ENCODE measurements around the gene PCBP3.
"Not testable (repeated sequence)": the region's sequence is repeated elsewhere in the genome, so short reads cannot be mapped to it uniquely, and the experiment has no call there.

Gene PCBP3

DNA sequence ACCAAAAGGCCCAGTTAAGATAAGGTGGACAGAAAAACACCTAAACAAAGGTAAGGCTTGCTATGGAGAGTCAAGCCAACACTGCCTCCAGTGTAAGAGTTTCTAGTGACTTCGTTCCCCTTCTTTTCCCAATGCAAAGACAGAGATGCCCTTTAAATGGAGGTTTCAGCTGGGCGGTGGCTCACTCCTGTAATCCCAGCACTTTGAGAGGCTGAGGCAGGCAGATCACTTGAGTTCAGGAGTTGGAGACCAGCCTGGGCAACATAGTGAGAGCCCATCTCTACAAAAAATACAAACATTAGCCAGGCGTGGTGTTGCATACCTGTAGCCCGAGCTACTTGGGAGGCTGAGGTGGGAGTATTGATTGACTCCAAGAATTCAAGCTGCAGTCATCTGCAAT is 314.0 kb downstream of the PCBP3 start:
- no peak for DNase-seq

DNA sequence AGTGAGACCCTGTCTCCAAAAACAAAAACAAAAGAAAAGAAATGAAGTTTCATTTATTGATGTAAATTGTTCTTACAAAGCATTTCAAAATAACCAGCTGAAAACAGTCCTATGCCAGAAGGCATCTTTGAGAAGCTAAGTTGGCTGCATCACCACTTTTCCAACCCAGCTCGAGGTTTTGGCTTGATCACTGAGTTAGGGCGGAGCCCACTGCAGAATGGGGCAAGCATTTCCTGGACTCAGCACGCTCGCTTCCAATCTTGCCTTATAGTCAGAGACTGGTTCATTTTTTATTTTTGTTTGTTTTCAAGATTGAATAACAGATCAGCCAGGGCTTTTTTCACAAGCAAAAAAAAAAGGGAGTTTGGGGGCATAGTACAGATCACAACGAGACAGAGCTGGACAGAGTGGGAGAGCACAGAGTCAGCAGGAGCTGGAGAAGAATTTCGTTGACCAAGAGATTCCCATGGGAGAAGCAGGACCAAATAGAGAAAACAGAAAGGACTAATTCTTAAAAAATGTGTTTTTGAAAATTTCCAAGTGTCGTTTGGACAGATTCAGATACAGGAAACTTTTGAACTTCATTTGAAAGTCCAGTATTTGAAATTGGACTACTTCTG is 314.6 kb downstream of the PCBP3 start:
- DNase-seq = no peak

DNA sequence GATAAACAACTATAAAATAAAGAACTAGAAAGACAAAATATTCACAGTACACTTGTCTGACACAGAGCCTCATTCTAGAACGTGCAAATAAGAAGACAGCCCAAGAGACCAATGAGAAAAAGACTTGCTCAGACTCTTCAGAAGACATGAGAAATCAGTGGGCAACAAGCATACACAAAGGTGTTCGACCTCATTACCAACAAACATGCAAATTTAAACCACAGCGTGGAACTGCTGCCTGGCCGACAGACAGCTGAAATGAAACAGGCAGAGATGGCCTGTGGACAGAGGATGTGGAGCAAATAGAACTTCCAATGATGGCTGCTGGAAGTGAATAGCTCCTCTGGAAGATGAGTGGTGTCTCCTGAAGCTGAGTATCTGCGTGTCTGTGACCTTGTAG is 315.7 kb downstream of the PCBP3 start:
- DNase-seq = no peak

DNA sequence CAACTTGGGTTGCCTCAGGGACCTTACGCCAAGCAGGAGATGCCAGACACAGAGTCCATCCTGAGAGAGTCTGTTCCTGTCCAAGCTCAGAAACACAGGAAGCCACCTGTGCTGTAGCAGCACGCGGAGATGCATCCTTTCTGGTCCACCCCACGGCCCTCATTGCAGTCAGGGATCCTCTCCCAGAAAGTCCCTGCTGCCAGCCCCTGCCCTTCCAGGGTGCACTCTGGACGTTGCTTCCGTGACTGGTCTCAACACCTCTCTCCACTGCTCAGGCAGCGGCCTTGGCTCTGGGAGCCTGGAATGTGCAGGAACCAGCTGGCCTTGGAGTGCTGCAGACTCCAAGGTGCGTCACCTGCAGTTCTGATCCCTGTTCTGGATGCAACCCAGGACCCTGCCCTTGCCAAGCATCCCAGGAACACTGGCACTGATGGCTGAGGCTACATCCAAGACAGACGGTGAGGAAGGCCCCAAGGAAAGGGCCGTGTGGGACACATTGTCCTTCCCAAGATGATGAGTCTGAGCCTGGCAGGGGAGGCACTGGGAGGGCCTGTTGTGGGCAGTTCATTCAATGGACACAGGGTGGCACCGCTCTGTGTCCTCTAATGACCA is 316.4 kb downstream of the PCBP3 start:
- DNase-seq = peak in 1 of 2 experiments; percentile 35

DNA sequence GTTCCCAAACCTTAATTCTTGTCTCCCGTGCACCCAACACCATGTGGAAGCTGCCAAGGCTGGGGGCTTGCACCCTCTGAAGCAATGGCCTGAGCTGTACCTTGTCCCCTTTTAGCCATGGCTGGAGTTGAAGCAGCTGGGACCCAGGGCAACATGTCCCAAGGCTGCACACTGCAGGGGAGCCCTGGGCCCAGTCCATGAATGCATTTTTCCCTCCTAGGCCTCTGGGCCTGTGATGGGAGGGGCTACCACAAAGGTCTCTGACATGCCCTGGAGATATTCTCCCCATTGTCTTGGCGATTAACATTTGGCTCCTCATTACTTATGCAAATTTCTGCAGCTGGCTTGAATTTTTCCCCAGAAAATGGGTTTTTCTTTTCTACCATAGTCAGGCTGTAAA is 317.9 kb downstream of the PCBP3 start:
- DNase-seq = not testable (repeated sequence)

DNA sequence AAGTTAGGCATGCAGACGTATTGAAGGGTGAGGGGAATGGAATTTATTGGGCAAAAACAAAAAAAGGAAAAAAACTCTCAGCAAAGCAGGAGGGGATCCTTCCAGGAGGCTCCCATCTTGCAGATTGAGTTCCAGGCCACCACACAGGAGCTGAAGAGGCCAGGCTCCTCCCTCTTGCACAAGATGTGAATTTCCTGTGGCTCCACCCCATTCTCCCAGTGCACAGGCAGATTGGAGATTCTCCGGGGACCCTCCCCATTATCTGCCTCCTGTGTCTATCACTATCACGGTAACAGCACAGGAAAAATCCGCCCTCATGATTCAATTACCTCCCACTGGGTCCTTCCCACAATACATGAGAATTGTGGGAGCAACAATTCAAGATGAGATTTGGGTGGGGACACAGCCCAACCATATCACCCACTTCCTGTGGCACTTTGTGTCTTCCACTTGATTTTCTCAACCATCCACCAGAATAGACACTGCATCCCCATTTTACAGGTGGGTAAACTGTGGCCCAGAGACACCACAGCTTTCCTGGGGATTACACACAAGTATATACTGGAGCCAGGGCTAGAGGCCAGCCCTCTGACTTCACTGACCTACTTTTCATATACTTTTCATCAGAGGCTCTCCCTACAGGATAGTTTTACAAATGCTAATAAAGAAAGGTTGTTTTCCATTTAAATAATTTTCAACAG is 319.2 kb downstream of the PCBP3 start:
- DNase-seq = no peak

DNA sequence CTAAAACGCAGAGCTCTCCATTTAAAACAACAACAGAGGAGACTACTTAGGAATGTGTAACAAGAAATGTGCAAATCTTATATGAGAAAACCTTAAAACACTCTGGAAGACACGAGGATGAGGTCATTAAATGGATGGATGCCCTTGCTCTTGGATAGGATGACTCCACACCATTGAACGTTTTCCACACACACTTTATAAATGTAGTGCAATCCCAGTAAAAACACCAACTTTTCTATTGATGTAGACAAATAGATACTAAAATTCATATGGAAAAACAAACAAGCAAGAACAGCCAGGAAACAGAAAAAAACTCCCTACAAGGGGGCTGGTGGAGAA is 319.7 kb downstream of the PCBP3 start:
- DNase-seq = no peak

DNA sequence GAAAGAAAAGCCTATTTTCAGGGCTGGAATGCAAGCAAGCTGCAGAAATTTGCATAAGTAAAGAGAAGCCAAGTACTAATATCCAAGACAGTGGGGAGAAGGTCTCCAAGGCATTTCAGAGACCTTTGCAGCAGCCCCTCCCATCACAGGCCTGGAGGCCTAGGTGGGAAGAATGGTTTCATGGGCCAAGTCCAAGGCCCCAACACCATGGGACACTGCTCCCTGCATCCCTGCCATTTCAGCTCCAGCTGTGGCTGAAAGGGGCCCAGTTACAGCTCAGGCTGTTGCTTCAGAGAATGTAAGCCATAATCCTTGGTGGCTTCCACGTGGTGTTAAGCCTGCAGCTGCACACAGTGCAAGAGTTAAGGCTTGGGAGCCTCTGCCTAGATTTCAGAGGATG is 321.1 kb downstream of the PCBP3 start:
- DNase-seq = no peak

DNA sequence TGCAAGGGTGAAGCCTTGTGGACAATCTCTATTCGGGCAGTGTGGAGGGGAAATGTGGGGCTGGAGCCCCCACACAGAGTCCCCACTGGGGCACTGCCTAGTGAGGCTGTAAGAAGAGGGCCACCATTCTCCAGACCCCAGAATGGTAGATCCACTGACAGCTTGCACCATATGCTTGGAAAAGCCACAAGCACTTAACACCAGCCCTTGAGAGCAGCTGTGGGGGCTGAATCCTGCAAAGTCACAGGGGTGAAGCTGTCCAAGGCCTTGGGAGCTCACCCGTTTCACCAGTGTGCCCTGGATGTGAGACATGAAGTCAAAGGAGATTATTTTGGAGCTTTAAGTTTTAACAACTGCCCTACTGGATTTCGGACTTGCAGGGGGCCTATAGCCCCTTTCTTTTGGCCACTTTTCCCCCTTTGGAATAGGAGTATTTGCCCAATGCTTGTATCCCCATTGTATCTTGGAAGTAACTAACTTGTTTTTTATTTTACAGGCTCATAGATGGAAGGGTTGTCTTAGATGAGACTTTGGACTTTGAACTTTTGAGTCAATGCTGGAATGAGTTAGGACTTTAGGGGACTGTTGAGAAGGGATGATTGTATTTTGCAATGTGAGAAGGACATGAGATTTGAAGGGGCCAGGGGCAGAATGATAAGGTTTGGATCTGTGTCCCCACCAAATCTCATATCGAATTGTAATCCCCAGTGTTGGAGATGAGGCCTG is 321.7 kb downstream of the PCBP3 start:
- no peak for DNase-seq

DNA sequence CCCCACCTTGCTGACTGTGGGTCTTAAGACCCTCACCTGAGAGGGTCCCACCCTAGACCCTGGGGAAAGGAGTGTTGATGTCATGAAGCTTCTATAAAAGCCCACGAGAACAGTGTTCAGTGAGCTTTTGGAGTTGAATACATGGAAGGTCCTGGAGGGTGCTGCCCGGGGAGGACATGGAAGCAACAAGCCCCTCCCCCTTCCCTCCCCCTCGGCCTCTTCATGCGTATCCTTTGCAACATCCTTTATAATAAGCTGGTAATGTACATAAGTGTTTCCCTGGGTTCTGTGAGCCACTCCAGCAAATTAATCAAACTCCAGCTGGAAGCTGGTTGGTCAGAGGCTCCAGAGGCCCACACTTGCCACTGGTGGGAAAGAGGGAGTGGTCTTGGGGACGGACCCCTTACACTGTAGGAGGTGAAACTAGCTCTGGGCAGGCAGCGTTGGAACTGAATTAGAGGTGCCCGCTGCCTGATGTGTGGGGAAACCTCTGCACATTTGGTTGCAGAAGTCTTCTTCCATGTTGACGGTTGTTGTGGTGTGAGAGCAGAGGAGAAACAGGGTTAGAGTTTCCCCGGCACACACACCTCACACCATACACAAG is 323.4 kb downstream of the PCBP3 start:
- DNase-seq = no peak

DNA sequence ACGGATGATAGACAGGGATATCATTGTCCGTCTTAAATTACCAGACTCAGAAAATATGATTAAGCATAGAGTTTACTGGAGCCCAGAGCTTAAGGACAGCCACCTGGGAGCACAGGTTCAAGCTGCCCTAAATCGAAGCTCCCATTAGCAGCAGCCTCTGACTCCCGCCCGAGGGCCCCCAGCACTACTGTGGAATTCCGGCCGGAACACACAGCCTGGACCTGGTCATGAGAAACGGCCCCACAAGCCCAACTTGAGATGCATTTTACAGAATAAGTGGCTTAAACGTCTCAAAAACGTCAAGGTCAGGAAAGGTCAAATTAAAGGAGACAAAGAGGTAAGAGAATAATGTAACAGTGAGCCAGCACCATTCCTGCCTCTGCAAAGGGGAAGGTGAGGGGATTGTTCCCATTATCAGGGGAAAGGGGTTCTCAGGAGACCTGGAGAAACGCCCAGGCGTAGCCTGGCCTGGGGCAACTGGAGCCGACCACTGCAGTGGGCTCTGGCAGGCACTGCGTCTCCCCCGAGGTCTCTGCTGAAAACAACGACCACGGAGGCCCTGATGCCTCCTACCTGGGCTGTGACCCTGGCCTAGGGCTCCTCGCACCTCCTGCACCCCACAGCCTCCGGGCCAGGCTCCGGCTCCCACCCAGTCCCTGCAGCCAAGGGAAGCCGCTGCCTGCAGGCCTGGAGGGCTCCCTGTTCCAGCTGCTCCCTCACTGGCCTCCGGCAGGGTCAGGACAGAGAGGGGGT is 326.6 kb downstream of the PCBP3 start:
- DNase-seq = no peak

DNA sequence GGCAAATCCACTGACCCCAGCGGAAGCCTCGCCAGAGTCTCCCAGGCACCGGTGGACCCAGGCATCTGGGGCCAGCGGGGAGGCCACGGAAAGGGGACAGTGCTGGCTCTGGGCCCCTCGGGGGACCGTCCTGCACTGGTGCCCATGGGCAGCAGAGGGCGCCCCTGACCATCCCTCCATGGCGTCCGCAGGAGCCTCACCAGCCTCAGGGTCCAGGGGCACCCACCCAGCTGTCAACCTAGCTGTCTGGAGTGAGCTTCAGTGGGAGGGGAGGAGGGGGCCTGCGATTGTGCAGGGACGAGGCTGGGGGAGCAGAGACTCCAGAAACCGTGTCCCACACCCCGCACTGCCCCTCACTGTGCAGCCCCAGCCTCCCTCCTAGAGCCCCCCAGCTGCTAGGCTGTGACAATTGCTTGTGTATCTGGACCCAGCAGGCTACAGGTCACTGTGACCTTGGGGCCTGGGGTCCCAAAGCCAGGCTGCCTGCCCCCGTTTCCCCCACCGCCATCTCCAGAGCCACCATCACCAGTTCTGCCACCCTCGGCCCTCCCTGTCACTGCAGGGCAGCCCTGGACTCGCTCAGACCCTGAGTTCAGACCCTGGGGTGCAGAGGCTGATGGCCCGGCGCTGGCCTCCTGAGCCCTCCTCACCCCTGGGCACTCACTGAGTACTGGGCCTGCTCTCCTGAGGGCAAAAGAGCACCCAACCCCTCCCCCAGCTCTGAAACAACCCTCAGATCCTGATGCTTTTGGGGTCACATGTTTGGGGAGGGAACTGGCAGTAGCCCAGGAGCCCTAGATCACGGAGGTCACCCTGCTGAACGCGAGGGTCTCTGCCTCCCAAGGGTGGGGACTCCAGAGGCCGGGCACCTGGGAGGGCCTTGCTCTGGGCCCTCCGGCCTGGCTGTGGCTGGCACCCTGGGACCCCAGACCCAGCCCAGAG is 327.4 kb downstream of the PCBP3 start:
- no peak for DNase-seq

DNA sequence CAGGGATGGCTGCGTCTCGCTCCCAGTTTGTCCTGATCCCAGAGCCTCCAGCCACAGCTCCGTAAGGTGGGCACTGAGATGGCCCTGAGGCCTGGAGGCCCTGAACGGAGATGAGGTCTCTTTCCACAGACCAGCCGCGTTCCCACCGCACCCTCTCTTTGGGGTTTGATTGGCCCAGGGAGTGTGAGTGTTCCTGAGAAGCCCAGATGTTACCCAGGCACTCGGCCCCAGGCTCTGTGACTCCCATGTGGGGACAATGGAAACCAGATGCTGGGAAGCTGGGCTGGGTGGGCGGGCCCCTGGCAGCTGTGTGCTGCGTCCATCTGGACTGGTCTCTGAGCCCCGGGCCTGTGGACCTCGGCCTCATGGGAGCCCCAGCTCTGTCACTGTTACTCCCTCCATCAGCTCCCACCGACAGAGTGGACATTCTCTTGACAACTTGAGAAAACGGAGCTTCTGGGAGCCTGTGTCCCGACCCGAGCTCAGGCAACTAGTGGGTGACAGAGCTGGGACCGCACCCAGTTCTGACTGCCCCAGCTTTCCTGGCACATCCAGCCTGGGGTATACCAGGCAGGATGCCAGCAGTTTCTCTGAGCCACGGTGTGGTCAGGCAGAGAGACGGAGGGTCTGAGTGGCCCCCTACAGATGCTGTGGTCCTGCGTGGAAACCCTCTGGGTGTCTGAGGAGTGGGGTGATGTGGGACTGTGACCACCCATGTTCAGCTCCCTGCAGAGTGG is 328.3 kb downstream of the PCBP3 start:
- no peak for DNase-seq

DNA sequence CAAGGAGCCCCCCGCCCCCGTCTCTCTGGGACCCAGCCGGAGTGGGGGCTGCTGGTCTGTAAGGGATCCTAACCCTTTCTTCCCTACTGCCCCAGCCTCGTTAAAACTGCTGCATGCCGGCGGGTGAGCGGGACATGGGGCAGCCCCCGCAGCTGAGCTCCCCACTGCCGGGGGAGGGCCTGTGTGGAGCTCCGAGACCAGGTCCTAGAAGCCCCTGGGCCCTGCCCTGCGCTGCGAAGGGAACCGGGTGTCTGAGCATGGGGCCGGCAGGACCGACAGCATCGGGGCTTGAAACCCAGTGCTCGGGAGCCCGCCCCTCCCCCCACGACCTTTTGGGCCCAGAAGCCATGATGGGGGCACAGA is 328.8 kb downstream of the PCBP3 start:
- DNase-seq = no peak

DNA sequence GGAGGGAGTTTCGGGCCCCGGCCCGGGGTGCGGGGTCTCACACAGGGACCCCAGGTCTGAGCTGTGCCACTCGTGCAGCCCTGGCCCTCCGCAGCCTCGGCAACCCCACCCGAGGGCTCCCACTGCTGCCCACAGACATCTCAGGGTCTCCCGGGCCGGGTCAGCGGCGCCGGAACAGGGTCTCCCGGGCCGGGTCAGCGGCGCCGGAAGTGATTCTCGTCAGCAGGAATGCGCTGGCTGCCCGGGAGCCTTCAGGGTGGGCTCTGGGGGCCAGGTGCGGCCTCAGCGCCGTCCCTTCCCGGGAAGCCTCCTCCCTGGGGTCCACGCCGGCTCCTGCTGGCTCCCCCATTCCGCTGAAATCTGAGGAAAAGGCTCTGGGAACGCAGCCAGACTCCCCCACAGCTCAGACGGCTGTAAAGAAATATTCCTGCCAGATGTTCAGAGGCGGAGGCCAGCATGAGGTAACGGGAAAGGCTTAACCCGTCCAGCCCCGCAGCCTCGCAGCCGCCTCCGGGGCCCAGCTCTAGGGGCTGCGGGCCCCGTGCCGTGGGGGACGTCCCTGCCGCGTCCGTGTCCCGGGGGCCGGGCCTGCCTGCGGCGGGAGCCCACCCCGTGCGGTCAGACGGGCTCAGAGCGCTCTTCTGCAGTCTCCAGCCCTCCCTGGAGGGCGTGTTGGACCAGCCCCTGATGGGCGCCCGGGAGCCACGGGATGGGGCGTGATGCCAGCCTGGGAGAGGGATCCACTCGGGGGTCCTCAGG is 329.4 kb downstream of the PCBP3 start:
- DNase-seq = no peak

DNA sequence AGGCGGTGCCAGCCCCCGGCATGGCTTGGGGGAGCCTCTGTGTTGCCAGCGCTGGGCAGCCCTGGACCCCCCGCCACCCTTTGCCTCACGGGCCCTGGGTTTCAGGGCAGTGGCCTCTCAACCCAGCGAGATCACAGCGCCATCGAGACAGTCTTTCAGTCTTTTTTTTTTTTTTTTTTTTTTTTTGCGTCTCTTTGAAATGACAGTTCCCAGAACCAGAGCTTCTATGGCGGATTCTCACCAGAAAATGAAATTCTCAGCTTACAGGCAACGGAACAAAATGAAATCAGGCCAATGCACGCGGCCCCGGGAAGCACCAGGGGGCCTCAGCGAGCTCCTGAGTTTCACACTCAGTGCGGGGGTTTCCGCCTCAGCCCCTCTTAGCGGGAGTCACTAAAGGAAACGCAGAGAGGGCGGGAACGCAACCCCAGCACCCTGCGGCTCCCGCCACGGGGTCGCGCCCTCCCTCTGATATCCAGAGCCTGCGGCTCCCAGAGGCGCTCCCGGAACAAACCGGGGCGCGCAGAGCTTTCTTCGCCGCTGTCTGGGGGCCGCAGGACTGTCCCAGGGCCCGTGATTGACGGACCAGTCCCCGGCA is 330.0 kb downstream of the PCBP3 start:
- no peak for DNase-seq

DNA sequence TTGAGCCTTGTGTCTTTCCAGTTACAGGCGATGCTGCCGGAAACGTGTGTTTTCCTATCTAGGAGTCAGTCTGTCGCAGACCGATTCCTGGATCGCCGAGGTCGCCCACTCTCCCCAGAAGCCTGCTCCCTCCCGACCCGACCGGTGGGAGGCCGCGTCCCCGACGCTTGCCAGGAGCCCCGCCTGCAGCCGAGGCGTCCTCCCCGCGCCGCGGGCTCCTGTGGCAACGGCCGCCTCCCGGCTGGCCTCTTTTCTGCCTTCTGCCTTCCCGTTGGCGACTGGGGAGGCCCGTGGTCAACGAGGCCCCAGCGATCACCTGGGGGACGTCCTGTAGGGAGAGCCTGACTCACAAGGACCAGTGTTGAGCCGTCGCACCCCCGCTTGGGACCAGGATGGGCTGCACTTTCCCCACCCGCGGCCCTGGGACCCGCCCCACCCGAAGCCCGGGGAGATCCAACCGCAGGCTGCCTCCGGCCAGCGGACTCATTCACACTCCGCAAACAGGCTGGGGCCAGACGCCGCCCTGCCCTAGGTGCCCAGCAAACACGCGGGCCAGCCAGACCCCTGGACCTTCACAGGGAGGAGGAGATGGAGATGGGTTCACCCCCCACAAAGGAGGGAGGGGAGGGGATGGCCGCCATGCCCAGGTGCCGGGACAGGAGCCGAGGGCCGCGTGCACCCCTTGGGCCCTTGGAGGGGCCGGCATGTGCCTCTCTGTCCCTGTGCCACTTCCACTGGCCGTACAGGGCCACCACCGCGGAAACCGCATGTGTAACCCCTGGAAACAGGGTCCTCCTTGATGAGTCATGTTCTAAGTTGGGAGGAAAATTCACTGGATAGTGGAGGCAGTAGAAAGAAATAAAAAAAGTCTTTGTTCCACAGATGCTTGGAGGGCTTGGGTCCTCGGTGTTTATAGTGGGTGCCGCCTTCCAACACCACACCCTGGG is 330.8 kb downstream of the PCBP3 start:
- no peak for DNase-seq

DNA sequence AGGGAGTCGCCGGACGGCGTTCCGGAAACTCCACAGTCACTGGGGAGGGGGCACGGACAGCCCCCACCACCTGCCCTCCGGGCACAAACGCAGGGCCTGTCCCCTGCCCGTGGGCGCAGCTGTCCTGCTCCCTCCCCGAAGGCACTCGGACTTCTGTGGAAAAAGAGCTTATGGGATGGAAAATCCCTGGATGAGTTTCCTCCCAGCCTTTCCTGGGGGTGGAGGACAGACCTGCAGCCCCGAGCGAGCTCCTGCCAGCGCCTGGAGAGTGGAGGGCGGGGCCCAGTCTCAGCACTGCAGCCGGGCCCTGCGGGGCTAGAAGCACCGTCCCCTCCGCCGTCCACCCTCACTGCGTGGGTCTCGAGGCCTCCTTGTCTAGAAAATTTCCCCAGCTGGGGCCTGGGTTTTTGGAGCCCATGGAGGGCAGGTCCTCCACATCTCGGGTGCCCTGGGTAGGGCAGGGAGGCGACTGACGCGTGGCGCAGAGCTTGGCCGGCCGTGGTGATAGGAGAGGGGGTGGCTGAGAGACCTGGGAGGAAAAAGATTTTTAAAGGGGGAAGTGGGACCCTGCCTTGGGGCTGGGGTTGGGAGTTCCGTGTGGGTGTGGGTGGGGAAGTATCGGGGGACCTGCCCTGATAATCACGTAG is 331.6 kb downstream of the PCBP3 start:
- DNase-seq = no peak

All from cerebellar nuclear complex (tissue), 1 donor.